Measurements from ENCODE around the gene ZNF664. TPM values are rescaled to one million over a fixed set of nuclear protein-coding genes. Genes with fewer than 3 reads are reported as not detected.
"Not testable (repeated sequence)": the region's sequence is repeated elsewhere in the genome, so short reads cannot be mapped to it uniquely, and the experiment has no call there.

Gene ZNF664
- total RNA-seq, 2 experiments from 2014 or later, result 54.4 to 56.8 TPM

GRCh38 chr12:123946516-123947505, 26.2 kb upstream of the ZNF664 start:
- H3K4me3 Mint-ChIP-seq, H3K36me3 Mint-ChIP-seq, H3K27me3 Mint-ChIP-seq, H3K9me3 Mint-ChIP-seq, H3K4me1 Mint-ChIP-seq, H3K27ac Mint-ChIP-seq, DNase-seq: not testable (repeated sequence)

- not testable (repeated sequence) for H3K36me3 Mint-ChIP-seq, H3K4me1 Mint-ChIP-seq, H3K27ac Mint-ChIP-seq, H3K27me3 Mint-ChIP-seq, H3K9me3 Mint-ChIP-seq, H3K4me3 Mint-ChIP-seq, DNase-seq
Observed at GRCh38 chr12:123947531-123947930, 25.5 kb upstream of the ZNF664 start.

GRCh38 chr12:123948401-123948795, 24.6 kb upstream of the ZNF664 start:
- no peaks in the 10 kb centered on the region for H3K4me1 Mint-ChIP-seq
- H3K27me3 Mint-ChIP-seq, result no peaks in the 10 kb centered on the region
- no peaks in the 10 kb centered on the region for H3K36me3 Mint-ChIP-seq
- no peak overlapping the region for H3K4me3 Mint-ChIP-seq
- no peak for DNase-seq
- no peak overlapping the region for H3K27ac Mint-ChIP-seq
- H3K9me3 Mint-ChIP-seq, result no peaks in the 10 kb centered on the region

- no peaks in the 10 kb centered on the region for H3K27me3 Mint-ChIP-seq
- DNase-seq, result no peak
- H3K36me3 Mint-ChIP-seq, result no peaks in the 10 kb centered on the region
- H3K27ac Mint-ChIP-seq, result no peak overlapping the region
- H3K4me1 Mint-ChIP-seq, result no peaks in the 10 kb centered on the region
- H3K4me3 Mint-ChIP-seq, result no peak overlapping the region
- no peaks in the 10 kb centered on the region for H3K9me3 Mint-ChIP-seq
Observed at GRCh38 chr12:123948796-123949769, 23.9 kb upstream of the ZNF664 start.

- H3K4me1 Mint-ChIP-seq, result no peaks in the 10 kb centered on the region
- H3K27me3 Mint-ChIP-seq, result no peaks in the 10 kb centered on the region
- H3K4me3 Mint-ChIP-seq, result no peak overlapping the region
- no peaks in the 10 kb centered on the region for H3K36me3 Mint-ChIP-seq
- H3K9me3 Mint-ChIP-seq, result no peaks in the 10 kb centered on the region
- no peak overlapping the region for H3K27ac Mint-ChIP-seq
- no peak for DNase-seq
Observed at GRCh38 chr12:123949770-123950165, 23.2 kb upstream of the ZNF664 start.

GRCh38 chr12:123950476-123951349, 22.3 kb upstream of the ZNF664 start:
- no peaks in the 10 kb centered on the region for H3K9me3 Mint-ChIP-seq
- H3K4me1 Mint-ChIP-seq, result no peaks in the 10 kb centered on the region
- H3K36me3 Mint-ChIP-seq, result no peaks in the 10 kb centered on the region
- DNase-seq, result no peak
- H3K27ac Mint-ChIP-seq, result no peak overlapping the region
- no peaks in the 10 kb centered on the region for H3K27me3 Mint-ChIP-seq
- no peak overlapping the region for H3K4me3 Mint-ChIP-seq

GRCh38 chr12:123951467-123951866, 21.5 kb upstream of the ZNF664 start:
- no peak overlapping the region for H3K27ac Mint-ChIP-seq

GRCh38 chr12:123952037-123952436, 21.0 kb upstream of the ZNF664 start:
- Mint-ChIP-seq H3K36me3 (peaks cover 2% of the 10 kb centered on the region), H3K27ac (no peak overlapping the region), H3K9me3 (no peaks in the 10 kb centered on the region), H3K4me3 (no peak overlapping the region), H3K27me3 (no peaks in the 10 kb centered on the region), H3K4me1 (no peaks in the 10 kb centered on the region)
- DNase-seq, result no peak

More at GRCh38 chr12:123951467-123951866, 21.5 kb upstream of the ZNF664 start:
- DNase-seq, result no peak
- H3K9me3 Mint-ChIP-seq, result no peaks in the 10 kb centered on the region
- H3K36me3 Mint-ChIP-seq, result no peaks in the 10 kb centered on the region
- no peak overlapping the region for H3K4me3 Mint-ChIP-seq
- H3K4me1 Mint-ChIP-seq, result no peaks in the 10 kb centered on the region
- no peaks in the 10 kb centered on the region for H3K27me3 Mint-ChIP-seq

- Mint-ChIP-seq H3K27ac (no peak overlapping the region), H3K27me3 (no peaks in the 10 kb centered on the region), H3K9me3 (no peaks in the 10 kb centered on the region), H3K4me1 (no peaks in the 10 kb centered on the region), H3K36me3 (peaks cover 2% of the 10 kb centered on the region), H3K4me3 (no peak overlapping the region)
- no peak for DNase-seq
Observed at GRCh38 chr12:123954647-123955350, 18.2 kb upstream of the ZNF664 start.

GRCh38 chr12:123956249-123956648, 16.8 kb upstream of the ZNF664 start:
- Mint-ChIP-seq H3K27me3 (no peaks in the 10 kb centered on the region), H3K27ac (no peak overlapping the region), H3K4me3 (no peak overlapping the region)

GRCh38 chr12:123957196-123957595, 15.8 kb upstream of the ZNF664 start:
- Mint-ChIP-seq H3K27ac (no peak overlapping the region), H3K36me3 (peaks cover 2% of the 10 kb centered on the region), H3K4me3 (no peak overlapping the region), H3K9me3 (no peaks in the 10 kb centered on the region), H3K27me3 (no peaks in the 10 kb centered on the region), H3K4me1 (no peaks in the 10 kb centered on the region)
- no peak for DNase-seq

More at GRCh38 chr12:123956249-123956648, 16.8 kb upstream of the ZNF664 start:
- Mint-ChIP-seq H3K9me3 (no peaks in the 10 kb centered on the region), H3K4me1 (no peaks in the 10 kb centered on the region), H3K36me3 (peaks cover 2% of the 10 kb centered on the region)
- no peak for DNase-seq

GRCh38 chr12:123958462-123958861, 14.6 kb upstream of the ZNF664 start:
- H3K9me3 Mint-ChIP-seq, result no peaks in the 10 kb centered on the region
- H3K4me3 Mint-ChIP-seq, result no peak overlapping the region
- no peaks in the 10 kb centered on the region for H3K27me3 Mint-ChIP-seq
- H3K4me1 Mint-ChIP-seq, result no peaks in the 10 kb centered on the region
- H3K27ac Mint-ChIP-seq, result no peak overlapping the region
- DNase-seq, result no peak
- H3K36me3 Mint-ChIP-seq, result peaks cover 2% of the 10 kb centered on the region

GRCh38 chr12:123958876-123959275, 14.1 kb upstream of the ZNF664 start:
- no peaks in the 10 kb centered on the region for H3K27me3 Mint-ChIP-seq
- peaks cover 2% of the 10 kb centered on the region for H3K36me3 Mint-ChIP-seq
- no peak for DNase-seq
- H3K4me3 Mint-ChIP-seq, result no peak overlapping the region
- H3K27ac Mint-ChIP-seq, result no peak overlapping the region
- no peaks in the 10 kb centered on the region for H3K9me3 Mint-ChIP-seq
- no peaks in the 10 kb centered on the region for H3K4me1 Mint-ChIP-seq

Measured in activated naive CD8-positive, alpha-beta T cell treated with anti-CD3 and anti-CD28 coated beads for 36 hours (primary cell).